ENCODE data around the gene HK3. TPM values are rescaled to one million over a fixed set of nuclear protein-coding genes. Genes with fewer than 3 reads are reported as not detected.

The HK3 gene
- polyA plus RNA-seq, 1 donor from 2014 or later: 7.8 TPM

GRCh38 chr5:176889321-176890280 lies 9.5 kb downstream of the HK3 start:
- H3K79me2 ChIP-seq (replicated peaks; ENCODE audit: insufficient read depth, low read length): no peaks in the 10 kb centered on the region
- H3K27me3 ChIP-seq (ENCODE audit: insufficient read depth, low read depth, low read length): no peaks in the 10 kb centered on the region
- H3K4me2 ChIP-seq (ENCODE audit: low read length): no peak overlapping the region
- H3K36me3 ChIP-seq (ENCODE audit: insufficient read depth, low read length): no peaks in the 10 kb centered on the region
- no peak overlapping the region for H3K9ac ChIP-seq (ENCODE audit: low read length)
- no peak overlapping the region for H3K4me3 ChIP-seq (ENCODE audit: low read length)
- H3K9me3 ChIP-seq (ENCODE audit: low read length): no peaks in the 10 kb centered on the region
- TF ChIP-seq EZH2 (IDR thresholded peaks at IDR 0.05; ENCODE audit: borderline replicate concordance, insufficient read depth, low read length, poor library complexity, severe bottlenecking): no peak
- TF ChIP-seq MXI1 (conservative IDR thresholded peaks at IDR 0.05; ENCODE audit: poor library complexity, severe bottlenecking): no peak
- TF ChIP-seq, protein P1, sequence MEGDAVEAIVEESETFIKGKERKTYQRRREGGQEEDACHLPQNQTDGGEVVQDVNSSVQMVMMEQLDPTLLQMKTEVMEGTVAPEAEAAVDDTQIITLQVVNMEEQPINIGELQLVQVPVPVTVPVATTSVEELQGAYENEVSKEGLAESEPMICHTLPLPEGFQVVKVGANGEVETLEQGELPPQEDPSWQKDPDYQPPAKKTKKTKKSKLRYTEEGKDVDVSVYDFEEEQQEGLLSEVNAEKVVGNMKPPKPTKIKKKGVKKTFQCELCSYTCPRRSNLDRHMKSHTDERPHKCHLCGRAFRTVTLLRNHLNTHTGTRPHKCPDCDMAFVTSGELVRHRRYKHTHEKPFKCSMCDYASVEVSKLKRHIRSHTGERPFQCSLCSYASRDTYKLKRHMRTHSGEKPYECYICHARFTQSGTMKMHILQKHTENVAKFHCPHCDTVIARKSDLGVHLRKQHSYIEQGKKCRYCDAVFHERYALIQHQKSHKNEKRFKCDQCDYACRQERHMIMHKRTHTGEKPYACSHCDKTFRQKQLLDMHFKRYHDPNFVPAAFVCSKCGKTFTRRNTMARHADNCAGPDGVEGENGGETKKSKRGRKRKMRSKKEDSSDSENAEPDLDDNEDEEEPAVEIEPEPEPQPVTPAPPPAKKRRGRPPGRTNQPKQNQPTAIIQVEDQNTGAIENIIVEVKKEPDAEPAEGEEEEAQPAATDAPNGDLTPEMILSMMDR (IDR thresholded peaks at IDR 0.05; ENCODE audit: poor library complexity, severe bottlenecking): no peak
- TF ChIP-seq RAD21 (conservative IDR thresholded peaks at IDR 0.05): no peak
- TF ChIP-seq REST (IDR thresholded peaks at IDR 0.05; ENCODE audit: borderline replicate concordance): no peak
- TF ChIP-seq EP300 (conservative IDR thresholded peaks at IDR 0.05; ENCODE audit: poor library complexity, severe bottlenecking): no peak
- TF ChIP-seq POLR2AphosphoS5 (IDR thresholded peaks at IDR 0.05): no peak
- H3F3A ChIP-seq (ENCODE audit: insufficient read depth, low read length, poor library complexity, severe bottlenecking): no peaks in the 10 kb centered on the region
- no peak overlapping the region for H3K27ac ChIP-seq (ENCODE audit: low read length)
- H4K20me1 ChIP-seq (ENCODE audit: insufficient read depth): no peaks in the 10 kb centered on the region
- no peak overlapping the region for H2AFZ ChIP-seq (ENCODE audit: low read depth, low read length)
- H3K9me2 ChIP-seq (ENCODE audit: insufficient read depth, low read length): no peaks in the 10 kb centered on the region

DNA sequence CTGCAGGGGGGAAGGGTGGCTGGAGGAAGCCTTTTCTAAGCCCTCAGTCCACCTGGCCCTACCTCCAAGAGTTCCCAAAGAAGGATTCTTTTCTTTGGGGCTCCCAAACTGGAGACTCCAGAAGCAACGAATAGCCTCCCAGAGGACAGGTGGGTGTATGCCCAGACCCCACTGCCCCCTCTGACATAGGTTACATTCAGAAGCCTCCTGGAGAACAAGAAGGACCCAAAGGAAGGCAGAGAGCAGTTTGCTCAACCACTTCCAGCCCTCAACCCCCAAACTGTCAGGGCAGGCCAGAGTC lies 10.3 kb downstream of the HK3 start:
- H3K9me2 ChIP-seq (ENCODE audit: insufficient read depth, low read length): no peaks in the 10 kb centered on the region
- no peak overlapping the region for H3K9ac ChIP-seq (ENCODE audit: low read length)
- no peaks in the 10 kb centered on the region for H3K9me3 ChIP-seq (ENCODE audit: low read length)
- no peaks in the 10 kb centered on the region for H3K79me2 ChIP-seq (replicated peaks; ENCODE audit: insufficient read depth, low read length)
- H3K36me3 ChIP-seq (ENCODE audit: insufficient read depth, low read length): no peaks in the 10 kb centered on the region
- no peak overlapping the region for H3K27ac ChIP-seq (ENCODE audit: low read length)
- no peak overlapping the region for H3K4me2 ChIP-seq (ENCODE audit: low read length)
- no peaks in the 10 kb centered on the region for H3K27me3 ChIP-seq (ENCODE audit: insufficient read depth, low read depth, low read length)
- H3F3A ChIP-seq (ENCODE audit: insufficient read depth, low read length, poor library complexity, severe bottlenecking): no peaks in the 10 kb centered on the region
- H3K4me3 ChIP-seq (ENCODE audit: low read length): no peak overlapping the region
- H2AFZ ChIP-seq (ENCODE audit: low read depth, low read length): no peak overlapping the region
- TF ChIP-seq TAF1 (IDR thresholded peaks at IDR 0.05; ENCODE audit: low read depth) (no peak), MXI1 (conservative IDR thresholded peaks at IDR 0.05; ENCODE audit: poor library complexity, severe bottlenecking) (no peak), EP300 (conservative IDR thresholded peaks at IDR 0.05; ENCODE audit: poor library complexity, severe bottlenecking) (no peak), REST (IDR thresholded peaks at IDR 0.05; ENCODE audit: borderline replicate concordance) (no peak), EZH2 (IDR thresholded peaks at IDR 0.05; ENCODE audit: borderline replicate concordance, insufficient read depth, low read length, poor library complexity, severe bottlenecking) (no peak), RAD21 (conservative IDR thresholded peaks at IDR 0.05) (no peak), POLR2AphosphoS5 (IDR thresholded peaks at IDR 0.05) (no peak), SMC3 (conservative IDR thresholded peaks at IDR 0.05; ENCODE audit: poor library complexity) (no peak)
- TF ChIP-seq, protein P1 (IDR thresholded peaks at IDR 0.05; ENCODE audit: poor library complexity, severe bottlenecking): no peak
- H4K20me1 ChIP-seq (ENCODE audit: insufficient read depth): no peaks in the 10 kb centered on the region

Measured in neural cell (in vitro differentiated cells).